CD4-positive, alpha-beta T cell treated with Interleukin-4 for 4 hours (primary cell): Measurements from ENCODE around the gene CXCL12.

Experiments used
- DNase-seq: peaks from one replicate; pipeline ENCODE4 v3.0.0-alpha.2; 2020

Gene CXCL12

GRCh38 chr10:44398747-44399658 lies 14.1 kb upstream of the CXCL12 start:
- DNase-seq: no peak

GRCh38 chr10:44398271-44398670 lies 13.4 kb upstream of the CXCL12 start:
- DNase-seq: no peak

- no peak for DNase-seq
Measured at GRCh38 chr10:44397476-44398225, 12.8 kb upstream of the CXCL12 start.

- no peak for DNase-seq
Measured at GRCh38 chr10:44396671-44397191, 11.8 kb upstream of the CXCL12 start.

- no peak for DNase-seq
Measured at GRCh38 chr10:44395902-44396670, 11.2 kb upstream of the CXCL12 start.

GRCh38 chr10:44395396-44395795 lies 10.5 kb upstream of the CXCL12 start:
- no peak for DNase-seq

- DNase-seq: no peak
Measured at GRCh38 chr10:44394696-44395381, 9.9 kb upstream of the CXCL12 start.

- DNase-seq: no peak
Measured at GRCh38 chr10:44393834-44394547, 9.1 kb upstream of the CXCL12 start.

GRCh38 chr10:44393051-44393630 lies 8.2 kb upstream of the CXCL12 start:
- DNase-seq: no peak

GRCh38 chr10:44392420-44392819 lies 7.5 kb upstream of the CXCL12 start:
- no peak for DNase-seq

GRCh38 chr10:44391981-44392380 lies 7.1 kb upstream of the CXCL12 start:
- DNase-seq: no peak

- no peak for DNase-seq
Measured at GRCh38 chr10:44390585-44391072, 5.7 kb upstream of the CXCL12 start.

GRCh38 chr10:44389556-44389955 lies 4.7 kb upstream of the CXCL12 start:
- no peak for DNase-seq

GRCh38 chr10:44389150-44389549 lies 4.3 kb upstream of the CXCL12 start:
- no peak for DNase-seq

- DNase-seq: no peak
Measured at GRCh38 chr10:44388641-44389040, 3.7 kb upstream of the CXCL12 start.

- DNase-seq: no peak
Measured at GRCh38 chr10:44387853-44388251, 3.0 kb upstream of the CXCL12 start.

- no peak for DNase-seq
Measured at GRCh38 chr10:44386546-44387052, 1.7 kb upstream of the CXCL12 start.

- no peak for DNase-seq
Measured at GRCh38 chr10:44385696-44386441, 972 bp upstream of the CXCL12 start.

GRCh38 chr10:44384601-44385025 lies 284 bp downstream of the CXCL12 start:
- DNase-seq: no peak
